Adrenal gland (tissue), 12 donors: ENCODE measurements around the gene ST6GALNAC4. TPM values are rescaled to one million over a fixed set of nuclear protein-coding genes. Genes with fewer than 3 reads are reported as not detected.
A peak's percentile ranks its signal among the peaks of the same experiment; 100 is the strongest.
"Not testable (repeated sequence)": the region's sequence is repeated elsewhere in the genome, so short reads cannot be mapped to it uniquely, and the experiment has no call there.

ENCODE experiments used
- DNase-seq, 7 donors: peaks; one replicate each; pipeline ENCODE4 v3.0.0-alpha.2; 2019 to 2020
- H3K27ac ChIP-seq, 5 donors: fragments of 200-600 bp; sonication (generic) in 4 of 5; 1 replicate in 3 of 5; 2 replicates in 2 of 5; pipeline versions ENCODE4 v1.5.1 to v1.8.0; 2016 to 2020; ENCODE audit warnings: mild to moderate bottlenecking in 1 of 5
- H3K27me3 ChIP-seq: fragments of 200-600 bp; 2 replicates; pipeline ENCODE4 v1.8.0; 2021
- H3K36me3 ChIP-seq, 2 donors: fragments of 200-600 bp; replicated peaks in 1 of 2; 1 replicate in 1 of 2; 2 replicates in 1 of 2; pipeline versions ENCODE4 v1.5.1 to v1.8.0; 2018 to 2022
- H3K4me1 ChIP-seq, 2 donors: fragments of 200-600 bp; replicated peaks in 1 of 2; 1 replicate in 1 of 2; 2 replicates in 1 of 2; pipeline versions ENCODE4 v1.5.1 to v1.8.0; 2018 to 2021
- H3K4me3 ChIP-seq, 4 donors: fragments of 200-600 bp; sonication (generic) in 3 of 4; one replicate each; pipeline ENCODE4 v1.5.1; 2016 to 2018
- H3K9me3 ChIP-seq, 3 donors: fragments of 200-600 bp; sonication (generic) in 1 of 3; replicated peaks in 1 of 3; 1 replicate in 2 of 3; 2 replicates in 1 of 3; pipeline versions ENCODE4 v1.5.1 to v1.8.0; 2016 to 2021
- CTCF ChIP-seq, 6 experiments: fragments of 450-650 bp in 4 of 6; fragments of 200-600 bp in 2 of 6; sonication (generic) in 1 of 6; IDR thresholded peaks; 1 replicate in 5 of 6; 2 replicates in 1 of 6; pipeline versions ENCODE4 v1.5.1 to v1.8.0; 2016 to 2021; ENCODE audit warnings: antibody characterized with exemption in 6 of 6, mild to moderate bottlenecking in 2 of 6, moderate library complexity in 1 of 6
- POLR2A ChIP-seq, 2 donors: fragments of 450-650 bp; IDR thresholded peaks; one replicate each; pipeline ENCODE4 v1.6.1; 2017; ENCODE audit warnings: antibody characterized with exemption in 2 of 2, mild to moderate bottlenecking in 2 of 2, moderate library complexity in 1 of 2
- WGBS, 4 donors: extraction: QIAGEN DNeasy Blood & Tissue Kit in 2 of 4; methylation state at CpG; one replicate each; pipeline versions ENCODE4 v1.1.5 to v1.1.7; 2013 to 2017; 5-methylcytosine and 5-hydroxymethylcytosine counted together
- intact Hi-C, 2 donors: fragments of 100-400 bp; cut with DNase I; formaldehyde crosslinking; loops; one replicate each; pipeline versions ENCODE4 v1.14.1 to v1.15.0; 2022 to 2023
- polyA plus RNA-seq, 3 donors: library from polyadenylated mRNA; stranded (reverse); fragments of 200-250 nt in 2 of 3; fragments of 350-450 nt in 1 of 3; fragmentation: Illumina TruSeq in 1 of 3; extraction: RNeasy Lipid Tissue Mini Kit (QIAGEN cat#74804) in 1 of 3; gene quantifications; one replicate each; pipeline ENCODE4 v1.2.3, GENCODE V29; 2013 to 2014
- total RNA-seq, 9 donors: library from RNA; depleted of rRNA in 4 of 9; stranded (reverse); fragments of >200 nt in 4 of 9; fragments of 120-200 nt in 1 of 9; fragmentation: NEBNext Ultra II Directional in 1 of 9; extraction: Animal tissue kit (Norgen Biotek cat#: 25700) in 1 of 9; gene quantifications; one replicate each; pipeline versions ENCODE4 v1.1.0 to v1.2.4, GENCODE V29; 2013 to 2023
- donor health status: healthy with polysubstance abuse.
- donor health status: Bipolar disorder and iron deficiency.
- donor health status: DM: yes; HTN: yes; CAD: no.
- donor health status: DM: no; HTN: no; CAD: no.
- donor health status: DM: no; HTN: no; CAD: no.
- donor health status: DM: yes; HTN: yes; CAD: no.

ST6GALNAC4 gene
- total and polyA plus RNA-seq, 12 donors: 5.3 to 65.7 (median 14.7) TPM

DNA sequence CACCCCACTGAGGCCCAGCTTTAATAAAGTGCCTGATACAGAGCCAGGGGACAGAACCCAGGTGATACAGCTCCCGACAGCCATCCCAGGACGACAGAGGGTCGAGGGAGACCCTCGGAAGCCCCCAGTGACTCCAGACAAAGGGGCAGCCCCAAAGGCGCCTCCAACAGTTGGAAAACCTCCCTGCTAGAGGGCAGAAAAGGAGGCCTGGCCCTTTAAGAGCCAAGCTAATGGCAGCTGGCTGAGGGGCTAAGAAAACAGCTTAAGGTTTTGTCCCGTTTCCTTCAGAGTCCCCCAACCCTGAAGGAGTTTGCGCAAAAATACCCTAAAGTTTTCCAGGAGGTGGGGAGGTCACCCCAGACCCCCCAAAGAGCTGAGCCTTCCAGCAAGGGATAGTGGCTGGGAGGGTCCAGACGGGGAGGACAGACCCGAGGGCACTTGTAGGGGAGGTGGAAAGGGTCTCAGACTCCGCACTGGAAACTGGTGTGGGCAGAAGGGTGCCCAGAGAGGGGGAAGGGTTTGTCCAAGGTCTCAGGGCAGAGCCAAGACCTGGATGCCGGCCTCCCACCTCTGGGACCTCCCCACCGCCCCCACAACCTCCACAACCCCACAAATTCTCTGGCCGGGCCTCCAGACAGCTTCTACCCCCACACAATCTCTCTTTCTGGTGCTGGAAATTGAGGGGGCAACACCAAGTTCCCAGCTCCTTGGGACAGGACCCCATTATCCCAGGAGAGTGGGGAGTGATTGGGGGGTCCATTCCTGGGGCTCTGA lies 31.1 kb downstream of the ST6GALNAC4 start:
- H3K27me3 ChIP-seq: no peaks in the 10 kb centered on the region
- no peak for DNase-seq
- H3K4me3 ChIP-seq: no peak overlapping the region
- H3K36me3 ChIP-seq: peaks cover 0 to 55% of the 10 kb centered on the region in 2 donors
- WGBS, 4 donors: 80 to 90% (median 82%) methylated on average over 7 to 13 of the region's 13 CpGs
- intact Hi-C loops: no loop called here
- H3K4me1 ChIP-seq: peaks cover 0 to 10% of the 10 kb centered on the region in 2 donors
- H3K27ac ChIP-seq: peak overlapping the region in 1 of 5 donors; percentile 29
- no peaks in the 10 kb centered on the region for H3K9me3 ChIP-seq
- TF ChIP-seq CTCF (IDR thresholded peaks at IDR 0.05) (no peak), POLR2A (IDR thresholded peaks at IDR 0.05) (no peak)

DNA sequence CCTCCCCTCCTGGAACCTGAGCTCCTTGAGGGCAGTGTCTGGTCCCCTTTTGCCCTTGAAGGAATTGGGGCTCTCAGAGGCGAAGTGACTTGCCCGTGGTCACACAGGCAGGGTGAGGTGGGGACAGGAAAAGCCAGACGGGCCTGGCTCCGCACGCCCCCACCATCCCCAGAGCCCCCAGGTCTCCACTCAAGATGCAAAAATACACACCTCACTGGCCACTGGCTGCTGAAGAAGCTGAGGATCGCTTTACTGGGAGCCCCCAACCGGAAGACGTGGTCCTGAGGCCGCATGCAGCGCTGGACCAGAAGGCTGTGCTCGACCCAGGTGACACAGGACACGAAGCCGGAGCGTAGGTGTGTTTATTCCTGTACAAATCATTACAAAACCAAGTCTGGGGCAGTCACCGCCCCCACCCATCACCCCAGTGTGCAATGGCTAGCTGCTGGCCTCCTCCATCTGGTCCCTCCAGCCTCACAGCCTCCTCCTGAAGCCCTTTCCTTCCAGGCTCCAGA lies 31.8 kb downstream of the ST6GALNAC4 start:
- H3K27me3 ChIP-seq: no peaks in the 10 kb centered on the region
- H3K27ac ChIP-seq: peak overlapping the region in 2 of 5 donors; percentile 21 to 29
- peaks cover 0 to 10% of the 10 kb centered on the region in 2 donors for H3K4me1 ChIP-seq
- H3K9me3 ChIP-seq: no peaks in the 10 kb centered on the region
- TF ChIP-seq POLR2A (IDR thresholded peaks at IDR 0.05) (no peak), CTCF (IDR thresholded peaks at IDR 0.05) (no peak)
- 81 to 84% (median 82%) methylated on average over 6 to 15 of the region's 15 CpGs; no CpG with 5 or more reads in 1 of the 4 donors for WGBS, 4 donors
- peaks cover 0 to 49% of the 10 kb centered on the region in 2 donors for H3K36me3 ChIP-seq
- DNase-seq: no peak
- intact Hi-C loops: no loop called here
- no peak overlapping the region for H3K4me3 ChIP-seq

GRCh38 chr9:127884427-127884911 lies 32.4 kb downstream of the ST6GALNAC4 start:
- no peaks in the 10 kb centered on the region for H3K27me3 ChIP-seq
- H3K36me3 ChIP-seq: peaks cover 0 to 43% of the 10 kb centered on the region in 2 donors
- H3K4me1 ChIP-seq: peaks cover 0 to 10% of the 10 kb centered on the region in 2 donors
- DNase-seq: peak; percentile 51 to 74 (median 72)
- intact Hi-C loops: no loop called here
- TF ChIP-seq CTCF (IDR thresholded peaks at IDR 0.05): no peak
- TF ChIP-seq POLR2A (IDR thresholded peaks at IDR 0.05): no peak
- no peaks in the 10 kb centered on the region for H3K9me3 ChIP-seq
- H3K4me3 ChIP-seq: no peak overlapping the region
- H3K27ac ChIP-seq: peak overlapping the region in 2 of 5 donors; percentile 21 to 35
- WGBS, 4 donors: 35 to 46% (median 43%) methylated on average over 7 to 11 of the region's 11 CpGs

DNA sequence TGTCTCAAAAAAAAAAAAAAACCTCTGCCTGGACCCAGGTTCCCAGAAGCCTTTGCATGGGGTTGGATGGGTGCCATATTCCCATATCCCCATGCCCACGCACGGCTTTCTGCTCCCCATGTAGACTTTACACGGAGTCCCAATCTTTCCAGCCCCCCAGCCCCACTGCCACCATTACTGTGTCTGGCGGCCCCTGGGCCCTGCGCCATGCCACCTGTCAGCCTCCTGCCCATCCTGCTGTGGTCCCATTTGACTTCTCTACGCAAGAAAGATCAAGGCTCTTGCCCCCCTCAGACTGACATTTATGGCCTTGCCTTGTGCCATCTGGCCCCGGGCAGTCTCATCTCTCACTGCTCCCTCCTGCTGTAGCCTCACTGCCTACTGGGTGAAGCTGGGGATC lies 32.9 kb downstream of the ST6GALNAC4 start:
- DNase-seq: no peak
- peaks cover 0 to 10% of the 10 kb centered on the region in 2 donors for H3K4me1 ChIP-seq
- intact Hi-C loops: no loop called here
- WGBS, 4 donors: 69 to 76% (median 72%) methylated on average over 7 of the region's 7 CpGs
- TF ChIP-seq POLR2A (IDR thresholded peaks at IDR 0.05) (no peak), CTCF (IDR thresholded peaks at IDR 0.05) (no peak)
- H3K36me3 ChIP-seq: peaks cover 0 to 40% of the 10 kb centered on the region in 2 donors
- H3K9me3 ChIP-seq: no peaks in the 10 kb centered on the region
- peak overlapping the region in 1 of 5 donors; percentile 35 for H3K27ac ChIP-seq
- H3K27me3 ChIP-seq: no peaks in the 10 kb centered on the region
- no peak overlapping the region for H3K4me3 ChIP-seq

- 66 to 81% (median 79%) methylated on average over 3 of the region's 3 CpGs for WGBS, 4 donors
- DNase-seq, intact Hi-C loops, H3K27ac ChIP-seq, H3K4me3 ChIP-seq, H3K27me3 ChIP-seq, H3K9me3 ChIP-seq: not testable (repeated sequence)
- peaks cover 0 to 20% of the 10 kb centered on the region in 2 donors for H3K36me3 ChIP-seq
- peaks cover 12 to 25% of the 10 kb centered on the region in 2 donors for H3K4me1 ChIP-seq
Observed at GRCh38 chr9:127881715-127882114, 35.1 kb downstream of the ST6GALNAC4 start.
